GM12874 (cell line): Measurements from ENCODE around the gene RNF4.

Experiments used
- TF ChIP-seq, protein P1 (sequence below): IDR thresholded peaks from 2 replicates; pipeline ENCODE4 v1.5.1; 2011; ENCODE audit warnings: low read depth, mild to moderate bottlenecking, control low read depth, low read length, moderate library complexity; ENCODE audit not compliant: insufficient read depth

The RNF4 gene

DNA sequence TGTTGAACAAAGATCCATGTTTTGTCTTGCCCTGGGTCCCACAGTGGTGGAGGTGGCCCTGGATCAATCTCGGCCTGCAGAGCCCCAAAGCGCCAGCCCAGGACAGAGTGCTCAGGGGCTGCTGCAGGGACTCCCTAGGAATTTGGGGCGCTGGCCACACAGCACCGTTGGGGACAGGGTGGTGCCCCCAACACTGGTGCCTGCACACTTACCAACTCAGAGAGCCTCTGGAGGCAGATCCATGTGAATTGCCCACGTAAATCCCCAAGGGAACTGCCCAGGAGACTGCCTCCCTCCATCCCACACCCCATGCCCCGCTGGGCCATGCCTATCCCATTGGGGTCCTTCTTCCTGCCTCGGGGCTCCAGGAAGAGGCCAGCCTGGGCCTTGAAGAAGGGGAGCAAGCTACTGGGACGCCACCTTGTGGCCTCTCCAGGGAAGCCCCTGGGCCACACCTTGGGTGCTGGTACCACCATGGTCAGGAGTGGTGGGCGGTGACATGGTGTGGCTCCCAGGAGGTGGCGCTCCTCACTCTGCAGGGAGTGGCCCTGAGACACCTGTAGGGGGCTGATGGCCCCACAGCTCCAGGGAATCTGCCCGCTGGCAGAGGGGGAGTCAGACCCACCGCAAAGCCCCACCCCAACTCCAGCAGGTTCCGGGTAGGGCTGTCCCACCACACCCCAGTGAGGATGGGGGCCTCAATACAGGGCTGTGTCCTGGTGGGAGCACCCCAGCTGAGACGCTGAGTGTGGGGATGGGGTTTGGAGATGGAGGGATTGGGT lies 27.3 kb upstream of the RNF4 start:
- TF ChIP-seq, protein P1, sequence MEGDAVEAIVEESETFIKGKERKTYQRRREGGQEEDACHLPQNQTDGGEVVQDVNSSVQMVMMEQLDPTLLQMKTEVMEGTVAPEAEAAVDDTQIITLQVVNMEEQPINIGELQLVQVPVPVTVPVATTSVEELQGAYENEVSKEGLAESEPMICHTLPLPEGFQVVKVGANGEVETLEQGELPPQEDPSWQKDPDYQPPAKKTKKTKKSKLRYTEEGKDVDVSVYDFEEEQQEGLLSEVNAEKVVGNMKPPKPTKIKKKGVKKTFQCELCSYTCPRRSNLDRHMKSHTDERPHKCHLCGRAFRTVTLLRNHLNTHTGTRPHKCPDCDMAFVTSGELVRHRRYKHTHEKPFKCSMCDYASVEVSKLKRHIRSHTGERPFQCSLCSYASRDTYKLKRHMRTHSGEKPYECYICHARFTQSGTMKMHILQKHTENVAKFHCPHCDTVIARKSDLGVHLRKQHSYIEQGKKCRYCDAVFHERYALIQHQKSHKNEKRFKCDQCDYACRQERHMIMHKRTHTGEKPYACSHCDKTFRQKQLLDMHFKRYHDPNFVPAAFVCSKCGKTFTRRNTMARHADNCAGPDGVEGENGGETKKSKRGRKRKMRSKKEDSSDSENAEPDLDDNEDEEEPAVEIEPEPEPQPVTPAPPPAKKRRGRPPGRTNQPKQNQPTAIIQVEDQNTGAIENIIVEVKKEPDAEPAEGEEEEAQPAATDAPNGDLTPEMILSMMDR, result peak; percentile 96

DNA sequence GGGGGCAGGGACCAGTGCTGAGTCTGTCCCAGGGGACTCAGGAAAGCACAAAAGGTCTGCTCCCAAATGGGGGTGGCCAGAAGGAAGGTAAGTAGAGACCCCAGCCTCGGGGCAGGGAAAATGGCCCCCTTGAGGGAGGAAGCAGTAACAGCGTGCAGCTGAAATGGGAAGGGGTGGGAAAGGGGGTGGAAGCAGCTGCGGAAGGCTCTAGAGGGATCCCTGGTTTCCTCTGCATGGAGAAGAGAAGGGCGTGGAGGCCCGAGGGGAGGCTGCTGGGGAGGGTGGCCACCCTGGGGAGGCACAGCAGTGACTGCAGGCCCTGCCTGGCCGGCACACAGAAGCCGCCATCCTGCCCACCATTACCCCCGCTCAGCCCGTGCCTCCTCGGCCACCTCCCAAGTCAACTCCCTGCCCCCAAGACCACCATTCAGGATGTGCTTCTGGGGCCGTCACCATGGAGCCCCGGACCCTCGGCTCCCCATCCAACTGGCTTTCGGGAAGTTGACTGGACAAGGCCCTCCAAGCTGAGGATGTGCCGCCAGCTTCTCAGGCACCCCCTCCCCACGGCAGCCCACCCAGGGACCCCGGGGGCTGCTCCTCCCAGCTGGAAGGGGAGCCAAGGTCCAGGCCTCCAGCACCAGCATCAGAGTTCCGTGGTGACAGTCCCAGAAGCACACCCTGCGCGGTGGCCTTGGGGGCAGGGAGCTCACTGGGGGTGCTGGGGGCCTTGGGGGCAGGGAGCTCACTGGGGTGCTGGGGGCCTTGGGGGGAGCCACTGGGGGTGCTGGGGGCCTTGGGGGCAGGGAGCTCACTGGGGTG lies 26.5 kb upstream of the RNF4 start:
- TF ChIP-seq, protein P1, result no peak

DNA sequence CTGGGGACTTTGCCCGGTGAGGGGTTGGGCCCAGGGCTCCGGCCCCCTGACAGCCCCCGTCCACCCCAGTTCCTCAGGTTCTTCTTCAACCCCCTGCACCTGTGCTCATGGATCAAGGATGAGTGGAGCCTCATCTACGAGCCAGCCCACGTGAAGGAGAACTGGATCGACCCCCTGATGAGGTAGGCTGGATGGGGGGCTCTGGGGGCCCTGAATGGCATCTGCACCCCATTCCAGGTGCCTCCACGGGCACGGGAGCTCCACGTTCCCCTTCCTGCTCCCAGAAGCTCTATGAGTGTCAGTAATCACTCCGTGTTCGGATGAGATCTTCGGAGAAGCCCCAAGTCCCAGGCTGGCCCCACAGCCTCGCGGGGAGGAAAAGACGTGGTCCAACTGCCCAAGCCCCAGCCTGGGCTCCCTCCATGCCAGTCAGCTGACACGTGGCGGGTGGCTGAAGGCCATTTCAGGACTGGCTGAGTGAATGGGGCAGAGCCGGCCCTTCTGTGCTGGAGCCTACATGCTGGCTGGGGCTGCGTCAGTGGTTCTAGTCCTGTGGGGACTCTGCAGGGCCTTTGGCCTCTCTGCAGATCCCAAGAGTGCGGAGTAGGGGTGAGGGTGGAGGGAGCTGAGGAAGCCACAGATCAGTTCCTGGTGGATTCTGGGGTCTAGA lies 25.7 kb upstream of the RNF4 start:
- TF ChIP-seq, protein P1, result no peak

DNA sequence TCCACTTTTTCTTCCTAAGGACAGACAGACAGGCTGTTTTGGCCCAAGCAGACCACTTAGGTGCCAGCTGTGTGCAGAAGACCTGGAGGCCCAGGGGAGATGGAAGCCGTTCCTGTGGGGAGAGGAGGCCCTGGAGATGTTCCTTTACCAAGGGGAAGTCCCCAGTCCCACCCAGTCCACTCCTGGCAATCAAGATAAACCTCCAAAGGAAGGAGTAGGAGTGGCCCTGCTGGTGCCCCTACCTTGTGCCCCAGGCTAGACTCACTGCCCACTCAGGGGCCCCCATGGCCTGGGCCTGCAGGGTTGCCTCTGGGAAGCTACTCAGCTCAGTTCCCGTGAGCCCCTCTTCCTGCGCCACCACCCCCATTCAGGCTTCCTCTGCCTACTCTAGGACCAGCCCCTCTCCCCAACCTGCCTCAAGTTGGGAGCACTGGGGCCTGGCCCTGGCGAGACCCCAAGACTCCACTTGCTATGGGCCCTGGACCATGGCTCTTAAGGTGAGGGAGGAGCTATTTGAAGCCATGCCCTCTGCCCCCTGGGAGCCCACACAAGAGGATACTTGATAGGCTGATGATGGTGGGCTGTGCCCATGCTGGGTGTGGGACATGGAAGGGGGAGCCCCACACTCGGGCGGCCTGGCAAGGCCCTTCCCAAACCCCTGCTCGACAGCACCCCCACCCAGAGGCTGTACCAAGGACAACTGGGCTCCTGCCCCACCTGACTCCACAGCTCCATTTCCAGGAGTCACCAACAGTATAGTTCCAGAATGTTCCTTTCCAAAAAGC lies 24.8 kb upstream of the RNF4 start:
- TF ChIP-seq, protein P1, result no peak

DNA sequence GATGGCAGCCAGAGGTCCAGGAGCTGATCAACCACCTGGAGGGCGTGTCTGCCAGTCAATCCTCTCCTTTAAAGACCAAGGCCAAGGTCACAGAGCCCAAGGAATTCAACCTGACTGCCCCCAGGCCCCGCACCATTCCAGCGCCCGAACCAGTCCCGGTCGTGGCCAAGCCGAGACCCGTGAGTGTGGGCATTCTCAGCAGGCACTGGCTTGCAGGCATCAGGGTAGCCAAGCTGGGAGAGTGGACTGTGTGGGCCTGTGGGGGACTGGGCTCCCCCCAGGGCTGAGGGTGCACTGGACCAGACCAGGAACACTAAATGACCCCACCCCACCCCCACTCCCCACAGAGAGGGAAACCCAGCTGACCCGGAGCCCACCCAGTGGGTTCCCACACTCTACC lies 23.8 kb upstream of the RNF4 start:
- TF ChIP-seq, protein P1, result no peak

DNA sequence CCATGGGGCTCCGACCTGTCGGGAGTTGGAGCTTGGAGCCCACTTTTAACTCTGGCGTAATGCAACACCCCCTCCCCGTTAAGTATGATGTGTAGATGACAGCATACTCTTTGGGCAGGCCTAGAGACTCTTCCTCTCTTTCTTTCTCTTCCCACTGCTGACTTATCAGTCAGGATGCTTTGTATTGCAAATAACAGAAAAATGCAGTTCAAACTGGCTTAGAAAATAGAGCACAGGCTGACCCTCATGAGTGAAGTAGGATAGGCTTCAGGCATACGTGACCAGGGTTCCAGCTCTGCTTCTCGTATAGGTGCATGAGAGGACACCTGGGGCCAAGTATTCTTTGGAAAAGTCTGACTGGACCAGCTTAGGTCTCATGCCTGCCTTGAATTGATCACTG lies 23.3 kb upstream of the RNF4 start:
- TF ChIP-seq, protein P1, result no peak
